Stimulated activated CD8-positive, alpha-beta memory T cell treated with anti-CD3 and anti-CD28 coated beads, Interleukin-4, amount 100 ng/mL, for 4 hours (primary cell): ENCODE data around the gene SMAD5.

Experiments
- DNase-seq, 2 donors: peaks; one replicate each; pipeline ENCODE4 v3.0.0-alpha.2; 2020; ENCODE audit warnings: low read depth in 2 of 2, low spot score in 1 of 2

The SMAD5 gene

GRCh38 chr5:136194576-136194975, 61.9 kb downstream of the SMAD5 start:
- no peak for DNase-seq

- no peak for DNase-seq
These were observed 63.6 kb downstream of the SMAD5 start for GRCh38 chr5:136195971-136196820.

- no peak for DNase-seq
These were observed 65.0 kb downstream of the SMAD5 start for GRCh38 chr5:136197462-136198142.

GRCh38 chr5:136198453-136198852, 65.8 kb downstream of the SMAD5 start:
- no peak for DNase-seq

GRCh38 chr5:136199408-136199807, 66.8 kb downstream of the SMAD5 start:
- DNase-seq, result no peak

GRCh38 chr5:136200130-136200529, 67.5 kb downstream of the SMAD5 start:
- DNase-seq, result no peak

GRCh38 chr5:136200761-136201160, 68.1 kb downstream of the SMAD5 start:
- DNase-seq, result no peak

GRCh38 chr5:136201870-136202269, 69.2 kb downstream of the SMAD5 start:
- no peak for DNase-seq

- DNase-seq, result no peak
These were observed 70.0 kb downstream of the SMAD5 start for GRCh38 chr5:136202469-136203205.

GRCh38 chr5:136203303-136203922, 70.8 kb downstream of the SMAD5 start:
- no peak for DNase-seq

- DNase-seq, result no peak
These were observed 72.5 kb downstream of the SMAD5 start for GRCh38 chr5:136205061-136205702.

- DNase-seq, result no peak
These were observed 73.3 kb downstream of the SMAD5 start for GRCh38 chr5:136205941-136206340.

GRCh38 chr5:136206361-136206760, 73.7 kb downstream of the SMAD5 start:
- DNase-seq, result no peak

GRCh38 chr5:136207631-136208030, 75.0 kb downstream of the SMAD5 start:
- DNase-seq, result no peak

GRCh38 chr5:136208916-136209315, 76.3 kb downstream of the SMAD5 start:
- no peak for DNase-seq

GRCh38 chr5:136209346-136209910, 76.8 kb downstream of the SMAD5 start:
- no peak for DNase-seq

- DNase-seq, result no peak
These were observed 77.6 kb downstream of the SMAD5 start for GRCh38 chr5:136210259-136210658.

GRCh38 chr5:136211282-136212040, 78.8 kb downstream of the SMAD5 start:
- DNase-seq, result no peak

- DNase-seq, result no peak
These were observed 79.6 kb downstream of the SMAD5 start for GRCh38 chr5:136212252-136212721.
